ENCODE results near the gene SPAG8. TPM values are rescaled to one million over a fixed set of nuclear protein-coding genes. Genes with fewer than 3 reads are reported as not detected.

SPAG8 gene, protein sequence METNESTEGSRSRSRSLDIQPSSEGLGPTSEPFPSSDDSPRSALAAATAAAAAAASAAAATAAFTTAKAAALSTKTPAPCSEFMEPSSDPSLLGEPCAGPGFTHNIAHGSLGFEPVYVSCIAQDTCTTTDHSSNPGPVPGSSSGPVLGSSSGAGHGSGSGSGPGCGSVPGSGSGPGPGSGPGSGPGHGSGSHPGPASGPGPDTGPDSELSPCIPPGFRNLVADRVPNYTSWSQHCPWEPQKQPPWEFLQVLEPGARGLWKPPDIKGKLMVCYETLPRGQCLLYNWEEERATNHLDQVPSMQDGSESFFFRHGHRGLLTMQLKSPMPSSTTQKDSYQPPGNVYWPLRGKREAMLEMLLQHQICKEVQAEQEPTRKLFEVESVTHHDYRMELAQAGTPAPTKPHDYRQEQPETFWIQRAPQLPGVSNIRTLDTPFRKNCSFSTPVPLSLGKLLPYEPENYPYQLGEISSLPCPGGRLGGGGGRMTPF
- total RNA-seq (1 to 10 TPM; 2.8 to 7.1 (median 3.8) TPM), total RNA-seq (0 to 7.7 (median 1.5) reads per million in 29 experiments)
- total RNA-seq (2013) = 2.6 TPM

- ChIA-PET CTCF (interaction anchor here in 1 of 2 donors (0.6 to 1.6 kb wide), 8 partner anchors 8 to 208 kb away, joined by 3 to 6 read pairs (median 4); partner anchors contain the start of genes CREB3 and NPR2), POLR2A (interaction anchor here in 1 of 2 donors (0.6 to 1.0 kb wide), 3 partner anchors 14 to 133 kb away, joined by 3 to 4 read pairs (median 3); no protein-coding TSS in a partner anchor)
- ATAC-seq (replicated peaks in 1 of 4) (peak; percentile 58 to 71 (median 63)), DNase-seq (peak; percentile 81 to 99 (median 96))
- Histone ChIP-seq H3K4me1 (ENCODE audit: control insufficient read depth in 1 of 2, extremely low read depth in 1 of 2, insufficient read depth in 2 of 2, low read length in 2 of 2) (peaks cover 9 to 39% of the 10 kb centered on the region in 2 experiments), H3K9me3 (no peaks in the 10 kb centered on the region), H3K36me3 (ENCODE audit: control insufficient read depth in 2 of 2, extremely low read depth in 1 of 2, insufficient read depth in 1 of 2, low read length in 1 of 2) (peaks cover 7 to 15% of the 10 kb centered on the region in 2 donors), H3K27ac (ENCODE audit: low read length) (peak within 1 kb of the TSS; percentile 72), H3K27me3 (replicated peaks in 1 of 2; ENCODE audit: control insufficient read depth in 2 of 2, extremely low read depth in 1 of 2, insufficient read depth in 2 of 2, low read length in 1 of 2) (no peaks in the 10 kb centered on the region), H3K4me3 (ENCODE audit: control insufficient read depth in 1 of 2, extremely low read depth in 1 of 2, low read length in 1 of 2) (peak within 1 kb of the TSS; percentile 55)
- Mint-ChIP-seq H3K27me3 (no peaks in the 10 kb centered on the region), H3K27ac (peak within 1 kb of the TSS; percentile 97 to 98), H3K9me3 (no peaks in the 10 kb centered on the region), H3K4me3 (peak within 1 kb of the TSS; percentile 84 to 96 (median 86)), H3K36me3 (peaks cover 4% of the 10 kb centered on the region), H3K4me1 (peaks cover 35 to 43% (median 37%) of the 10 kb centered on the region in 3 donors)
- 0% methylated on average over 23 of the region's 28 CpGs for WGBS (ENCODE audit: insufficient coverage)
Measured at GRCh38 chr9:35812025-35812602, at the start of gene SPAG8. Gene SPAG8 (minus strand): TSS chr9:35812262. CDS start chr9:35812147, 115 bp downstream.

- ChIA-PET POLR2A (interaction anchor here in 1 of 2 donors (1.2 kb wide), 1 partner anchor 73 kb away, joined by 4 read pairs; no protein-coding TSS in a partner anchor), CTCF (interaction anchor here in 1 of 2 donors (1.5 kb wide), 1 partner anchor 21 kb away, joined by 3 read pairs; no protein-coding TSS in a partner anchor)
- ATAC-seq (replicated peaks in 1 of 4) (no peak), DNase-seq (no peak)
- WGBS (ENCODE audit: insufficient coverage) = 78% methylated on average over 4 of the region's 12 CpGs
- Histone ChIP-seq H3K9me3 (no peaks in the 10 kb centered on the region), H3K4me3 (ENCODE audit: control insufficient read depth in 1 of 2, extremely low read depth in 1 of 2, low read length in 1 of 2) (no peak overlapping the region), H3K27ac (ENCODE audit: low read length) (no peak overlapping the region), H3K4me1 (ENCODE audit: control insufficient read depth in 1 of 2, extremely low read depth in 1 of 2, insufficient read depth in 2 of 2, low read length in 2 of 2) (no peaks in the 10 kb centered on the region), H3K27me3 (replicated peaks in 1 of 2; ENCODE audit: control insufficient read depth in 2 of 2, extremely low read depth in 1 of 2, insufficient read depth in 2 of 2, low read length in 1 of 2) (peaks cover 0 to 26% of the 10 kb centered on the region in 2 experiments), H3K36me3 (ENCODE audit: control insufficient read depth in 2 of 2, extremely low read depth in 1 of 2, insufficient read depth in 1 of 2, low read length in 1 of 2) (no peaks in the 10 kb centered on the region)
- Mint-ChIP-seq H3K27ac (no peak overlapping the region), H3K36me3 (no peaks in the 10 kb centered on the region), H3K9me3 (no peaks in the 10 kb centered on the region), H3K27me3 (peaks cover 27 to 33% of the 10 kb centered on the region in 2 donors), H3K4me1 (peaks cover 0 to 8% (median 4%) of the 10 kb centered on the region in 3 donors), H3K4me3 (no peak overlapping the region)
Measured at GRCh38 chr9:35861161-35861897, 49.3 kb upstream of the SPAG8 start.

- H3K4me3 Mint-ChIP-seq = no peak overlapping the region
- Histone ChIP-seq H3K27ac (ENCODE audit: low read length) (no peak overlapping the region), H3K4me1 (ENCODE audit: control insufficient read depth in 1 of 2, extremely low read depth in 1 of 2, insufficient read depth in 2 of 2, low read length in 2 of 2) (no peaks in the 10 kb centered on the region), H3K36me3 (ENCODE audit: control insufficient read depth in 2 of 2, extremely low read depth in 1 of 2, insufficient read depth in 1 of 2, low read length in 1 of 2) (no peaks in the 10 kb centered on the region), H3K27me3 (replicated peaks in 1 of 2; ENCODE audit: control insufficient read depth in 2 of 2, extremely low read depth in 1 of 2, insufficient read depth in 2 of 2, low read length in 1 of 2) (peaks cover 0 to 24% of the 10 kb centered on the region in 2 experiments), H3K9me3 (no peaks in the 10 kb centered on the region), H3K4me3 (ENCODE audit: control insufficient read depth in 1 of 2, extremely low read depth in 1 of 2, low read length in 1 of 2) (no peak overlapping the region)
- ATAC-seq (replicated peaks in 1 of 4) = no peak
- DNase-seq = no peak
- WGBS (ENCODE audit: insufficient coverage) = no CpG with 5 or more reads among the region's 3 CpGs
- H3K4me1 Mint-ChIP-seq = peaks cover 0 to 8% (median 4%) of the 10 kb centered on the region in 3 donors
- H3K36me3 Mint-ChIP-seq = no peaks in the 10 kb centered on the region
- no peaks in the 10 kb centered on the region for H3K9me3 Mint-ChIP-seq
- peaks cover 23 to 30% of the 10 kb centered on the region in 2 donors for H3K27me3 Mint-ChIP-seq
- CTCF ChIA-PET = interaction anchor here in 1 of 2 donors (1.5 kb wide), 1 partner anchor 22 kb away, joined by 3 read pairs; no protein-coding TSS in a partner anchor
- H3K27ac Mint-ChIP-seq = no peak overlapping the region
- POLR2A ChIA-PET = no interaction called here
Measured at GRCh38 chr9:35859990-35860339, 47.9 kb upstream of the SPAG8 start.

- Histone ChIP-seq H3K27ac (ENCODE audit: low read length) (no peak overlapping the region), H3K27me3 (replicated peaks in 1 of 2; ENCODE audit: control insufficient read depth in 2 of 2, extremely low read depth in 1 of 2, insufficient read depth in 2 of 2, low read length in 1 of 2) (peaks cover 0 to 21% of the 10 kb centered on the region in 2 experiments), H3K4me3 (ENCODE audit: control insufficient read depth in 1 of 2, extremely low read depth in 1 of 2, low read length in 1 of 2) (no peak overlapping the region), H3K4me1 (ENCODE audit: control insufficient read depth in 1 of 2, extremely low read depth in 1 of 2, insufficient read depth in 2 of 2, low read length in 2 of 2) (no peaks in the 10 kb centered on the region), H3K9me3 (no peaks in the 10 kb centered on the region), H3K36me3 (ENCODE audit: control insufficient read depth in 2 of 2, extremely low read depth in 1 of 2, insufficient read depth in 1 of 2, low read length in 1 of 2) (no peaks in the 10 kb centered on the region)
- POLR2A ChIA-PET = no interaction called here
- H3K27me3 Mint-ChIP-seq = peaks cover 23 to 30% of the 10 kb centered on the region in 2 donors
- no peak overlapping the region for H3K27ac Mint-ChIP-seq
- DNase-seq (peak in 6 of 35 experiments; percentile 2 to 32 (median 10)), ATAC-seq (replicated peaks in 1 of 4) (peak in 2 of 4 experiments; percentile 42 to 46)
- no peak overlapping the region for H3K4me3 Mint-ChIP-seq
- CTCF ChIA-PET = no interaction called here
- H3K36me3 Mint-ChIP-seq = no peaks in the 10 kb centered on the region
- H3K4me1 Mint-ChIP-seq = peaks cover 0 to 8% (median 4%) of the 10 kb centered on the region in 3 donors
- 61% methylated on average over 15 of the region's 16 CpGs for WGBS (ENCODE audit: insufficient coverage)
- no peaks in the 10 kb centered on the region for H3K9me3 Mint-ChIP-seq
Measured at GRCh38 chr9:35859310-35859989, 47.4 kb upstream of the SPAG8 start.

DNA sequence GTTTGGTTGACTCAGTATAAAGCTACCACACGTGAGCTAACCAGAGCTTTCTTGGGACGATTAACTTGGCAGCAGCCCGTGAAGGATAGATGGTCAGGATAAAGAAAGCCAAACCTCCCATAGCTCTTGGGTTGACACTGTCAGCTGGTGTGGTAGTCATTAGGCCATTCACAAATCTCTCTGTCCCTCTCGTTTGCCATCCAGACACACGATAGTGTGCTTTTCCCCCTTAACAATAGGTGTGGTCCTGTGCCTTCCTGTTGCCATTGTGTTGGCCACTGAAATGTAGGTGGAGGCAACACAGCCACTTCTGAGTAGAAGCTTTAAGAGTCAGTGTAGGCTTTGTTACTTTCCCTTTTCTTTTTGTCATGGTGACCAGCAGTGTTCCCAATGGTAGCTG, 46.4 kb upstream of the SPAG8 start:
- WGBS (ENCODE audit: insufficient coverage) = no CpG with 5 or more reads among the region's 5 CpGs
- ChIA-PET CTCF (no interaction called here), POLR2A (no interaction called here)
- H3K27me3 ChIP-seq (replicated peaks in 1 of 2; ENCODE audit: control insufficient read depth in 2 of 2, extremely low read depth in 1 of 2, insufficient read depth in 2 of 2, low read length in 1 of 2) = peaks cover 0 to 16% of the 10 kb centered on the region in 2 experiments
- Mint-ChIP-seq H3K36me3 (no peaks in the 10 kb centered on the region), H3K4me1 (peaks cover 0 to 8% (median 4%) of the 10 kb centered on the region in 3 donors), H3K9me3 (no peaks in the 10 kb centered on the region), H3K27me3 (peaks cover 17 to 23% of the 10 kb centered on the region in 2 donors), H3K4me3 (no peak overlapping the region), H3K27ac (no peak overlapping the region)
- DNase-seq (no peak), ATAC-seq (replicated peaks in 1 of 4) (no peak)
- H3K4me3 ChIP-seq (ENCODE audit: control insufficient read depth in 1 of 2, extremely low read depth in 1 of 2, low read length in 1 of 2) = no peak overlapping the region
- no peaks in the 10 kb centered on the region for H3K4me1 ChIP-seq (ENCODE audit: control insufficient read depth in 1 of 2, extremely low read depth in 1 of 2, insufficient read depth in 2 of 2, low read length in 2 of 2)
- no peak overlapping the region for H3K27ac ChIP-seq (ENCODE audit: low read length)
- no peaks in the 10 kb centered on the region for H3K36me3 ChIP-seq (ENCODE audit: control insufficient read depth in 2 of 2, extremely low read depth in 1 of 2, insufficient read depth in 1 of 2, low read length in 1 of 2)
- H3K9me3 ChIP-seq = no peaks in the 10 kb centered on the region
